Activated CD4-positive, alpha-beta T cell treated with anti-CD3 and anti-CD28 coated beads for 48 hours (primary cell): Measurements from ENCODE around the gene BAD.
"Not testable (repeated sequence)": the region's sequence is repeated elsewhere in the genome, so short reads cannot be mapped to it uniquely, and the experiment has no call there.

Source experiments
- DNase-seq: peaks from one replicate; pipeline ENCODE4 v3.0.0-alpha.2; 2020

BAD gene

DNA sequence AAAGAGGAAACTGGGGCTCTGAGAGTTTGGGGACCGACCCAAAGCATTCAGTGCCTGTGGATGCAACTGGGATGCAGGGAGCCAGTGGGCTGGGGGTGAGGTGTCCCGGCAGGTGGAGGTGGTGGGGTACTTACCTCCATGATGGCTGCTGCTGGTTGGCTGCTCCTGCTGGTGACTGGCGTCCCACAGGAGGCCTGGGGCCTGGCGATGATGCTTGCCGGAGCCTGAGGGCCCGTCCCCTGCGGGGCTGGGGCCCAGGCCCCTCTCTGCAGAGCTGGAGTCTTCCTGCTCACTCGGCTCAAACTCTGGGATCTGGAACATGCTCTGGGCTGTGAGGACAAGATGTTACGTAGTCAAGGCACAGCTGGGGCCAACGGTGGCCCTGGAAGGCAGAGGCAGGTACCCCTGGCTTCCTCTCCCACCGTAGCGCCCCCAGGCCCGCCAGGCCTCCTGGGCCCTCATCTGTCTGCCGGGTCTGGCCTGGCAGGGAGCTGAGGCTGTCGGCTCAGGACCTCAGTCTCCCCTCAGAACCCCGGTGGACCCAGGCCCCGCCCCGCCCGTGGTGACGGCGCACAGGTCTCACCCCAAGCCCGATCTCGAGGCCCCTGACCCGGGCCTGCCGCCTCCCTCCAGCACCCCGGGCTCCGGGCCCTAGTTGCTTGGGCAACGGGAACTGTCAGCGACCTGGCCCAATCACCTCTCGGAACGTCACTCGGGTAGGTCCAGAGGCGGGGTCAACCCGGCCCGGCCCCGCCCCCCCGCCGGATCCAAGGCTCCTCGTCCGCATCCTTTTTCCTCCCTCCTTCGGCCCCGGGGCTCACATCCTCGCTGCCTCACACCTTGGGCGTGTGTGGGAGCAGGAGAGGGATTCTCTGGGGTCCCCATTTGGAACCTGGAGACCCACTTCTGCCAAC, at the start of gene BAD:
TSS of gene BAD (minus strand) at position 618 of the 914 bp plus-strand sequence. CDS start at position 321, 297 bp downstream.
- DNase-seq, result peak; percentile 95

DNA sequence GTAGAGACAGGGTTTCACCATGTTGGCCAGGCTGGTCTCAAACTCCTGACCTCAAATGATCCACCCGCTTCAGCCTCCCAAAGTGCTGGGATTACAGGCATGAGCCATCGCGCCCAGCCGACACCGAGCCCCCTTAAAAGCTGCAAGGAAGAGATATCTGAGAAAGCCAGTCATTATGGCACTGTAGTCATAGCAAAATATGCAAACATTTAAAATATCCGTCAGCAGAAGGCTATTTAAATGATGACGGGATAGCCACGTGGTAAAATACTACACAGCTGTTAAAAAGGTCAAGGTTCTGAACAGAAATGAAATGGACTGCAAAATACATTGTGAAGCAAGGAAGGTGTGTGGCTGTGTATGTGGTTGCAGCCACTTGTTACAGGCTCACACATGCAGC, 49.1 kb upstream of the BAD start:
- DNase-seq, result no peak

DNA sequence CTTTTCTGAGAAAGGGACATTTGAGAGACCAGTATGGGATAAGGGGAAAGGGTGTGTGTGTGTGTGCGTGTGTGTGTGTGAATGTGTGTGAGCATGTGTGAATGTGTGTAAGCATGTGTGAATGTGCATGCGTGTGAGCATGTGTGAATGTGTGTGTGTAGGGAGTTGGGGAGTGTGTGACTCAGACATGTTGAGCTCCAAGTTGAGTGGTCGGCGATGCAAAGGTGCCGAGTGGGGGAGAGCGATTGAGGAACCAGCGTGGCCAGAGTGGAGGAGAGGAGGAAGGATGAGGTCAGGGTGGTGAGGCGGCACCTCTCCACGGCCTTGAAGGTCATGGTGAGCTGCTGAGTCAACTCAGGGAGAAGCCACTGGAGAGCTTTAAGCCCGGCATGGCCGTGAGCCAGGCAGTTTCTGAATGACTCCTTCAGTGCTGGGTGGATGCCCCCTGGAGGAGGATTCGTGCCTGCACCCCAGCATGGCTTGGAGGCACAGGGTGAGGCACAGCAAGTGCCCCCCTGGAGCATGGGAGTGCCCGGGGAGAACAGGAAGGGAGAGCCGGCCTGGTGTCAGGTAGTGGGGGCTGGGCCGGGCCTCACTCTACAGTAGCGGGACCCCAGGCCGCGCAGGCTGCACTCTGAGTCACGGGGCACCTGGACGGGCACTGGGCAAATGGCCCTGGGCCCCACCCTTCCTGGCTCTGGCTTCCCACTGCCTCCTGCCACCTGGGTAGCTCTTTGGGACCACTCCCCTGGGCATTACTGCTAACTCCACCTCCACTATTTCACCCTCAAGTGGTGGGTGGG, 47.3 kb upstream of the BAD start:
- DNase-seq, result peak; percentile 89

DNA sequence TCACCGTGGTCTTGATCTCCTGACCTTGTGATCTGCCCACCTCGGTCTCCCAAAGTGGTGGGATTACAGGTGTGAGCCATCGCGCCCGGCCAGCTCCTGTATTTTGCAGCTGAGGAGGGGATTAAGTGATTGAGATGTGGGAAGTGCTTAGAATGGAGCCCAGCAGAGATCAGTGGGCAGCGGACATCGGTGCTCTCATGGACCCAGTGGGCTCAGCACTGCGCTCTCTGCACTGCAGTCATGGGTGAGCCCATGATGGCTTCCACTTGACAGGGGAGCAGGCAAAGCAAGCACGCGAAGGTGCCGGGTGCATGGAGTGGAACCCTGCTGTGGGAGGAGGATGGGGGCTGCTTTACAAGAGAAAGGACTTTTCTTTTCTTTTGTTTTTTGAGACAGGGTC, 46.4 kb upstream of the BAD start:
- no peak for DNase-seq

DNA sequence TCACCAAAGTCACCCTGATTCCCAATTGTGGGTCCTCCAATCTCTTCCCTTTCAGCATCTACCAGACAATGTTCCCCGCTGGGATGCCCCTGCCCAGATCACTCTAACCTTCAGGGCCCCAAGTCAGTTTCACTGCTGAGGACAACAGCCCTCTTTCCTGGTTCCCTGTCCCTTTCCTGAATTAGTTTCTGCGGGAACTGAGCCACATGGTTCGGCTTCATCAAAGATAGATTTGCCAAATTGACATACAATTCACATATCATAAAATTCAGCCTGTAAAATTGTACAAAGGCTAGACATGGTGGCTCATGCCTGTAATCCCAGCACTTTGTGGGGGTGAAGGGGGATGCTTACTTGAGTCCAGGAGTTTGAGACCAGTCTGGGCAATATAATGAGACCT, 43.5 kb upstream of the BAD start:
- no peak for DNase-seq

DNA sequence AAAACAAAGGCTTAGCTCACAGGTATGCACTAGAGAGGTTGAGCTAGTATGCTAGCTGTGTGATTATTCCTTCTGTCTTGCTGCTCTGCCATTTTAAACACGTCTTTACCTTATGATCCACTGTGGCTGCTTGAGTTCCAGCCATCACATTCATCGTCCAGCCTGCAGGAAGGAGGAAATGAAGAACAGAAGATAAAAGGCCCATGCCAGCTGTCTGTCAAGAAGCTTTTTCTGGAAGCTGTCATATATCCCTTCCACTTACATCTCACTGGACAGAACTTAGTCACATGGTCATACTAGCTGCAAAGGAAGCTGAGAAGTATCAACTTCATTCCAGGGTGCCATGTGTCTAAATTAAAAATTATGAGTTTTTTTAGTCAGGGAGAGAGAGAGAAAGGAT, 42.9 kb upstream of the BAD start:
- no peak for DNase-seq

DNA sequence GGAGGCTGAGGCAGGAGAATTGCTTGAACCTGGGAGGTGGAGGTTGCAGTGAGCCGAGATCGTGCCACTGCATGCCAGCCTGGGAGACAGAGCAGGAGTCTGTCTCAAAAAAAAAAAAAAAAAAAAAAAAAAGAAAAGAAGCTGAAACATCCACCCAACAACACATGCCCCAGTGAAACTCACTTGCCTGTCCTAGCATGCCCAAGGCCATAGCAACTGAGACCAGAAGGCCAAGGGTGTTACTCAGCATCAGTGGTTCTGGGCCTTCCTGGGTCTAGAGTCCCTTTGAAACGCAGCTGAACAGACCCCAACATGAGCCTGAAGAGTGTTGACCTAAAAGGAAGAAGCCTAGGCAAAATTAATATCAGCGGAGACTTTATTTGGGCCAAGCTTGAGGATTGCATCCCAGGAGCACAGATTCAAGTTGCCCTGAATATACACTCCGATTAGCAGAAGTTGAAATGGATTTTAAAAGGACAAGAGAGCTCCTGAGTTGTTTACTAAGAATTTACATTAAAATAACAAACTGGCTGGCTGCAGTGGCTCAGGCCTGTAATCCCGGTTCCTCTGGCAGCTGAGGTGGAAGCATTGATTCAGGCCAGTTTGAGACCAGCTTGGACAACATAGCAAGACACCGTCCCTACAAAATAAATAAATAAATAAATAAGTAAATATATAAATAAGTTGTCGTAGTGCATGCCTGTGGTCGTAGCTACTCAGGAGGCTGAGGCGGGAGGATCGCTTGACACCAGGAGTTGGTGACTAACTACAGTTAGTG, 40.4 kb upstream of the BAD start:
- DNase-seq, result no peak

DNA sequence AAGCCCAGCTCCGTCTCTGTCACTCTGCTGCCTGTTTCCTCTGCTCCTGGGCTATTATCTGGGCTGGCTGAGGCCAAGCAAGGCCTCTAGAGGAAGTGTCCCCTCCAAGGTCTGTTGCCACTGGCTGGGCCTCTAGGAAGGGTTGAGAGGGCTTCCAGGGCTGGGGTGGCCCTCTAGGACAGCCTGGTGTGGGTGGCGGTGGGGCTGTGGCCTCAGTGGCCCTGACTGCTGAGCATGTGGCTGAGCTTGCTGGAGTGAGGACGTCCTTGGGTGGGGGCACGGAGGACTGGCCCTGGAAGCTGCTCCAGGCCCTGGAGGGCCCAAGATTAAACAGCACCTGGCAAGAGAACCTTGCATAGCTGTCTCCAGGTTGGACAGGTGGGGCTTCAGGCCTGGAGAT, 39.5 kb upstream of the BAD start:
- not testable (repeated sequence) for DNase-seq

DNA sequence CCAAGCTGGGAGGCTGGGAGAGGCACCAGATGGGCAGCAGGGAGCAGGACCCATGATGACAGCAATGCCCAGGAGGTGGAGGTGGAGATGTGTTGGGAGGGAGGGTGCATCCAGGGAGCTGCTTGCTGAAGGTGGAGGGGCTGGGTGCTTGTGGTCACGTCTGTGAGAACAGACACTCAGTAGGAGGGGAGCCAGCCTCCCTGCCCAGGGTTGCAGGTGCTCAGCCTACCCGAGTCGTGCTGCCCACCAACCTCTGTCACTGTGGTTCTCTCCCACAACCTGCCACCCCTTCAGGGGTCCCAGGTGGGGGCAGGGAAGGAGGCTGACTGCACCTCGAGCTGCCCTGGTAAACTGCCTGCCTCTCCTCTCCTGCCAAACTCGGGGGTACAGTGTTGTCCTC, 38.9 kb upstream of the BAD start:
- no peak for DNase-seq

DNA sequence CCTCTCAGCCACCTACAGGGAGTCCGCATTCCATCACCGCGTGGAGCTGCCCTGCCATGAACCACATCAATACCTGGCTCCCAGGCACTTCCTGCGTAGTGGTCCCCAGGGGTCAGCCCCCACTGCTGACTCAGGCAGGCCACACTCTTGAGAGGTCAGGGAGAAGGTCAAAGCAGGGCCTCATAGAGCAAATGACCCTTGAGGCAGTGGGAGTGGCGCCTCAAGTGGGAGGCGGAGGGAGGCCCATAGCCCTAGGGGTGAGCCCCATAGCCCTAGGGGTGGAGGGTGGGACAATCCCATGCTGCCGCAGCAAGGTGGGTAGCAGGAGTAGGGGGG, 38.4 kb upstream of the BAD start:
- DNase-seq, result no peak

DNA sequence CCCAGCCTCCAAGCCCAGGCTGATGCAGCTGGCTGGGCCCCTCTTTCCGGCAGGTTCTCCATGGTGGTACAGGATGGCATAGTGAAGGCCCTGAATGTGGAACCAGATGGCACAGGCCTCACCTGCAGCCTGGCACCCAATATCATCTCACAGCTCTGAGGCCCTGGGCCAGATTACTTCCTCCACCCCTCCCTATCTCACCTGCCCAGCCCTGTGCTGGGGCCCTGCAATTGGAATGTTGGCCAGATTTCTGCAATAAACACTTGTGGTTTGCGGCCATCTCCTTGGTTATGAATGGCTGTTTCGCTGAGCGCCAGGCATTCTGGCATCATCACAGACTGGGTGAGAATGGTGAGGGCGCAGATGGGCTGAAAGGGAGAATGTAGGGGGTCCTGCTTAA, 37.1 kb upstream of the BAD start:
- no peak for DNase-seq

DNA sequence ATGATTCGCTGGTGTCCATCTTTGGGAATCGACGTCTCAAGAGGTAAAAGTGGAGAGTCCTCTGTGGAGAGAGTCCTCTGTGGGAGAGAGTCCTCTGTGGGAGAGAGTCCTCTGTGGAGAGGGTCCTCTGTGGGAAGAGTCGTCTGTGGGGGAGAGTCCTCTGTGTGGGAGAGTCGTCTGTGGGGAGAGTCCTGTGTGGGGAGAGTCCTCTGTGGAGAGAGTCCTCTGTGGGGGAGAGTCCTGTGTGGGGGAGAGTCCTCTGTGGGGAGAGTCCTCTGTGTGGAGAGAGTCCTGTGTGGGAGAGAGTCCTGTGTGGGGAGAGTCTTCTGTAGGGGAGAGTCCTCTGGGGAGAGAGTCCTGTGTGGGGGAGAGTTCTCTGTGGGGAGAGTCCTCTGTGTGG, 36.6 kb upstream of the BAD start:
- no peak for DNase-seq

DNA sequence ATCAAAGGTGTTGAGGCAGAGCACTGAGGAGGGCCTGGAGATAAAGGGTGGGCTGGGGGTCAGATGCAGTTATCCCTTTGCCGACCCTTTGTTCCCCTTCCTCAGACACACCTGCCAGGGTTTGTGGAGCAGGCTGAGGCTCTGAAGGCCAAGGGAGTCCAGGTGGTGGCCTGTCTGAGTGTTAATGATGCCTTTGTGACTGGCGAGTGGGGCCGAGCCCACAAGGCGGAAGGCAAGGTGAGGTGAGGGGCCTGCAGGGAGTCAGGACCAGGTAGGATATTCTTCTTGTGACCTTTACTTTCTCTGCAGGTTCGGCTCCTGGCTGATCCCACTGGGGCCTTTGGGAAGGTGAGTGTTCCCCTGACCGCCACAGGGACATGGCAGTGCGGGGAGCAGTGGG, 36.1 kb upstream of the BAD start:
- DNase-seq, result no peak

DNA sequence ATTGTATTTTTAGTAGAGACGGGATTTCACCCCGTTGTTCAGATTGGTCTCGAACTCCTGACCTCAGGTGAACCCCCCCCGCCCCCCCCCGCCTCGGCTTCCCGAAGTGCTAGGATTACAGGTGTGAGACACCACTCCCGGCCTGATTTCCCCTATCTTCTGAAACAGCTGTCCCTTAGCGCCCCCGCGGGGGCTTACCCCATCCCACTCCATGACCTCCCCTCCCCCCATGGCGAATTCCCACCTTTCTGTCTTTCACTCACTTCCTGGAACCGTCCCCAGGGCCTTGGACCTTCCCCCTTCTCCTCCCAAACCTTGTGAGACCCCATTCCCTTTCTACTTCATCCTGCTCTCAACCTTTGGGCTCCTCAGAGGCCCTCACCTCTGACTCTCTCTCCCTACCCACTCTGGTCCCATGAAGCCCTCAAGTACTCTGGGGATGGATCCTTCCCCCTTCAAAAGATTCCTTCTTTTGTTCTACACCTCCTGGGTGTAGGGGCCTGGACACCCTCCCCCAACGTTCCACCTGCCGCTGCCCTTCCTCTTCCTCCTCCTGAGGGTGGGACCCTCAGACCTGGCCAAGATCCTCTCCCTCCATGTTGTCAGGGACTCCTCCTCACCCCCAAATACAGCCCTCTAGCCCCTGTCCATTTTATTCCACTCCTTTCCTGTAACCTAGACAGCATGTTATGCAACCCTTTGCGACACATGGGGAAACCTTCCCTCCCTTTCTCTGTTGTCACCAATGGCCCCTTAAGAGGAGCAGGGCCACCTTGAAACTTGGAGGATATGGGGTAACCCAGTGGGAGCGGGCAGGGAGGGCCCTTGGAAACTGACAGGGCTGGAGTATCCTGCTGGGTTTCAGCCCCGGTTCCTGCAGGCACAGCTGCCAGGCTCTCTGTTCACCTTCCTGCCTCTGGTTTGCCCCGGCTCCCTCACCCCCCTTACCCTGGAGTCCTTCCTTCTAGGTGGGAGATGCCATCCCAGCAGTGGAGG, 34.6 kb upstream of the BAD start:
- no peak for DNase-seq

DNA sequence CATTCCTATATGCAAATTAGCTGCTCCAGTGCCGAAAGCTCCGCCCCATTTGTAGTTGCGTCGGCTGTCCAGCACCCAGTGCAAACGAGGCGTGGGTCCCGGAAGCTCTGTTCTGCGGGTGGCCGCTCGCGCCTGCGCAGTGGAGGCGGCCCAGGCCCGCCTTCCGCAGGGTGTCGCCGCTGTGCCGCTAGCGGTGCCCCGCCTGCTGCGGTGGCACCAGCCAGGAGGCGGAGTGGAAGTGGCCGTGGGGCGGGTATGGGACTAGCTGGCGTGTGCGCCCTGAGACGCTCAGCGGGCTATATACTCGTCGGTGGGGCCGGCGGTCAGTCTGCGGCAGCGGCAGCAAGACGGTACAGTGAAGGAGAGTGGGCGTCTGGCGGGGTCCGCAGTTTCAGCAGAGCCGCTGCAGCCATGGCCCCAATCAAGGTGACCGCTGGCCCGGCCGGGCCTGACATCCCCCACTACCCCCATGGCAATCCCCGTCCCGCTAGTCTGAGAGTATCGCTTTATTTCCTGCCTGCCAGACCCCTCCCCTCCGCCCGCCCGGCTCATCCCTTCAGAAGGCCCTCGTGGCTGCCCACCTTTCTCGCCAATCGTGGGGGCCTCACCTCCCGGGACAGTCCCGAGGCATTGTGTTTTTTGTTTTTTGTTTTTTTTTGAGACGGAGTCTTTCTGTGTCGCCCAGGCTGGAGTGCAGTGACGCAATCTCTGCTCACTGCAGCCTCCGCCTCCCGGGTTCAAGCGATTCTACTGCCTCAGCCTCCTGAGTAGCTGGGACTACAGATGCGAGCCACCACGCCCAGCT, 33.7 kb upstream of the BAD start, which contains the start of gene PRDX5:
TSS of gene PRDX5 (plus strand) at position 161 of the 805 bp plus-strand sequence. CDS start at position 256, 95 bp downstream.
- DNase-seq, result peak; percentile 96

DNA sequence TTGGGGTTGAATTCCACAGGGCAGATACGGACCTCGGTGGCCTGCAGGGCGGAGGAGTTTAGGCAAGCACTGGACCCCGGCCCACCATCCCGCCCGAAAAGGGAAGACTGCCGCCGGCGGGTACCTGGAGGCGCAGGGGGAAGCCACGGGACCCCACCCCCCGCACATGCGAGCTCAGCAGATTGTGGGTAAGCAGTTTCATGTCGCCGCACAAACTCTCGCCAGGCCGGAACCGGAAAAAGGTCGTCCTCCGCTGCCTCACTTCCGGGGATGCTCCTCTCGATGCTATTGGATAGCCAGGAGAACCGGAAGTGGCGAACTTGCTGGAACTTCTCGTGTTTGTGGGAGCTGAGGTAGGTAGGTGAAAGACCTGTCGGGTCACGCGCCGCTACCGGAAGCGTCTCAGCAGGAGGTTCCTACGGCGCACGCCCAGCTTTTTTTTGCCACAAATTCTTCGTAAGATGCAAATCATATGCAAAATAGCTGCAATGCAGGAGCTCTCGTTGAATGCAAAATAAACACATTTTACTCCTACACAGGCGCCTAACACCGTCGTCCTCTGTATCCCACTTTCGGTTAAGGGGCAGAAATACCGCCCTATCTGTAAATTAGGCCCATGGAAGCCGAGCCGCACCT, 33.0 kb upstream of the BAD start, which contains the start of gene TRMT112:
TSS of gene TRMT112 (minus strand) at position 235 of the 636 bp plus-strand sequence. CDS start at position 202, 33 bp downstream.
- DNase-seq, result peak; percentile 98

DNA sequence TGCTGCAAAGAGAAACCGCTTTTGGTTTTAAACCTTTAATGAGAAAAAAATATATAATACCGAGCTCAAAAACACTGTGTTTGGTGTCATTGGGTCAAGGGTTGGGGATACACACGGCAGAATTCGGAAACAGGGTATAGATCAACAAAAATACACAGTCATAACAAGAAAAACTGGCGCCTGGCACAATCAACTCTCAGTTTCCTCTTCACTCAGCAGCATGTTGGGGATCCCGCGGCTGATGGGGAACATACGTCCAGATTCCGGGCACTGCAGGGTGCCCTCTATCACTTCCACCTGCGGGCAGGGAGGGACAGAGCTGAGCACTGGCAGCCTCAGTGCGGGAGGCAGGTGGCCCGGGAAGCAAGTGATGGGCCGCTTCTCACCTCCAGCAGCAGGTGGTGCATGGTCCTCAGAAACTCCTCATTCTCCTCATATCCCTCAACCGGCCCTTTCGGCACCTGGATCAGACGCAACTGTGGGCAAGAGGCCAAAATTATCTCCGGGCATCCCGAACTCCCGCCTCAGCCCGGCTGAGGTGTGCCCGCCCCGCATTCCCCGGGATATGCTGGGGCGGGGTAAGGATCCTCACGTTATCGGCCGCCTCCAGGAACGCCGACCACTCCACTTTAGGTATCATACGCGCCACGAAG, 32.3 kb upstream of the BAD start:
- DNase-seq, result peak; percentile 50

DNA sequence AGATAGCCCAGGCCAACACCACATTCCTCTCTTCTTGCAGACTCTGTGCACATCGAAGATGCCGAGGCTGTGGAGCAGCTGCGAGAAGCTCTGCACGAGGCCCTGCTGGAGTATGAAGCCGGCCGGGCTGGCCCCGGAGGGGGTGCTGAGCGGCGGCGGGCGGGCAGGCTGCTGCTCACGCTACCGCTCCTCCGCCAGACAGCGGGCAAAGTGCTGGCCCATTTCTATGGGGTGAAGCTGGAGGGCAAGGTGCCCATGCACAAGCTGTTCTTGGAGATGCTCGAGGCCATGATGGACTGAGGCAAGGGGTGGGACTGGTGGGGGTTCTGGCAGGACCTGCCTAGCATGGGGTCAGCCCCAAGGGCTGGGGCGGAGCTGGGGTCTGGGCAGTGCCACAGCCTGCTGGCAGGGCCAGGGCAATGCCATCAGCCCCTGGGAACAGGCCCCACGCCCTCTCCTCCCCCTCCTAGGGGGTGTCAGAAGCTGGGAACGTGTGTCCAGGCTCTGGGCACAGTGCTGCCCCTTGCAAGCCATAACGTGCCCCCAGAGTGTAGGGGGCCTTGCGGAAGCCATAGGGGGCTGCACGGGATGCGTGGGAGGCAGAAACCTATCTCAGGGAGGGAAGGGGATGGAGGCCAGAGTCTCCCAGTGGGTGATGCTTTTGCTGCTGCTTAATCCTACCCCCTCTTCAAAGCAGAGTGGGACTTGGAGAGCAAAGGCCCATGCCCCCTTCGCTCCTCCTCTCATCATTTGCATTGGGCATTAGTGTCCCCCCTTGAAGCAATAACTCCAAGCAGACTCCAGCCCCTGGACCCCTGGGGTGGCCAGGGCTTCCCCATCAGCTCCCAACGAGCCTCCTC, 31.4 kb upstream of the BAD start:
- DNase-seq, result not testable (repeated sequence)
